CD4-positive, alpha-beta T cell treated with Interleukin-21 for 1 hour (primary cell): ENCODE results near the gene LDLRAD4.
"Not testable (repeated sequence)": the region's sequence is repeated elsewhere in the genome, so short reads cannot be mapped to it uniquely, and the experiment has no call there.

Experiments used
- DNase-seq: peaks from one replicate; pipeline ENCODE4 v3.0.0-alpha.2; 2020

The LDLRAD4 gene

GRCh38 chr18:13313006-13313686 lies 94.6 kb downstream of the LDLRAD4 start:
- DNase-seq: no peak

- DNase-seq: no peak
Measured at GRCh38 chr18:13315000-13315399, 96.4 kb downstream of the LDLRAD4 start.

- no peak for DNase-seq
Measured at GRCh38 chr18:13316063-13316462, 97.5 kb downstream of the LDLRAD4 start.

- DNase-seq: no peak
Measured at GRCh38 chr18:13317801-13318200, 99.2 kb downstream of the LDLRAD4 start.

- DNase-seq: no peak
Measured at GRCh38 chr18:13318731-13319501, 100.4 kb downstream of the LDLRAD4 start.

GRCh38 chr18:13319629-13320028 lies 101.1 kb downstream of the LDLRAD4 start:
- DNase-seq: no peak

- no peak for DNase-seq
Measured at GRCh38 chr18:13320096-13320495, 101.5 kb downstream of the LDLRAD4 start.

GRCh38 chr18:13320891-13321425 lies 102.4 kb downstream of the LDLRAD4 start:
- DNase-seq: no peak

- no peak for DNase-seq
Measured at GRCh38 chr18:13321923-13322322, 103.4 kb downstream of the LDLRAD4 start.

- no peak for DNase-seq
Measured at GRCh38 chr18:13323186-13323585, 104.6 kb downstream of the LDLRAD4 start.

- no peak for DNase-seq
Measured at GRCh38 chr18:13324880-13325279, 106.3 kb downstream of the LDLRAD4 start.

GRCh38 chr18:13328213-13328612 lies 109.7 kb downstream of the LDLRAD4 start:
- DNase-seq: no peak

GRCh38 chr18:13330996-13331395 lies 112.4 kb downstream of the LDLRAD4 start:
- no peak for DNase-seq

- no peak for DNase-seq
Measured at GRCh38 chr18:13331846-13332245, 113.3 kb downstream of the LDLRAD4 start.

GRCh38 chr18:13332874-13333273 lies 114.3 kb downstream of the LDLRAD4 start:
- DNase-seq: no peak

- no peak for DNase-seq
Measured at GRCh38 chr18:13335903-13336302, 117.3 kb downstream of the LDLRAD4 start.

GRCh38 chr18:13336841-13337240 lies 118.3 kb downstream of the LDLRAD4 start:
- no peak for DNase-seq

GRCh38 chr18:13337369-13337768 lies 118.8 kb downstream of the LDLRAD4 start:
- DNase-seq: no peak

GRCh38 chr18:13338318-13338717 lies 119.8 kb downstream of the LDLRAD4 start:
- no peak for DNase-seq

- no peak for DNase-seq
Measured at GRCh38 chr18:13339653-13340052, 121.1 kb downstream of the LDLRAD4 start.

GRCh38 chr18:13346449-13346848 lies 127.9 kb downstream of the LDLRAD4 start:
- DNase-seq: not testable (repeated sequence)

GRCh38 chr18:13353084-13353823 lies 134.7 kb downstream of the LDLRAD4 start:
- DNase-seq: peak; percentile 19

- no peak for DNase-seq
Measured at GRCh38 chr18:13354402-13354801, 135.8 kb downstream of the LDLRAD4 start.
